ENCODE results near the gene KLHL29.

KLHL29 gene

DNA sequence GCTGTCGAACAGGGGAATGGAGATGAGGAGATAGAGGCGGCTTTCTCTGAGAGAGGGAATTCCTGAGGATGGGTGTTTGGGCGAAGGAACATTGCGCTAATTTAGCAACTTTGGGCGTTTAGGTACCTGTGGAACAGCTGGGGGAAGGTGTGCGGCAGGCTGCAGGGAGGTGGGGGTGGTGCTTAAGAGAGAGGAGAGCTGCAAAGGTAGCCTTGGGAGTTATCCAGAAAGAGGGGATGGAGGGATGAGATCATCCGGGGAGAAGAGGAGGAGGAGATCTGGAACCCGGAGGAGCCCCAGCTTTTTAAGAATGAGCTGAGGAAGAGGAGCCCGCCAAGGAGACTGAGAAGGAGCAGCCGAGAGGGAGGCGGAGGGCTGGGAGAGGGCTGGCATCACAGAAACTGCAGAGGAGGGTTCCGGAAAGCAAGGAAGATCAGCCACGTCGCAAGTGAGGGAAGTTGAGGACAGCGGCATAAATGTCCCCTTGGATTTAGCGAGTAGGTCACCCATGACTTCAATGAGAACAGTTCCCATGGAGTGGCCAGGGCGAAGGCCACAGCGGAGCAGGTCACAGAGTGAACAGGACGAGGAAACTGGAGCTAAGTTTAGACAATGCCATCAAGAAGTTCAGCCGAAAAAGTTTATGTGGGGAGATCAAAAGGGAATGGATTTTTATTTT, 174.7 kb downstream of the KLHL29 start:
- TF ChIP-seq POLR2A (IDR thresholded peaks at IDR 0.05; ENCODE audit: extremely low read depth, insufficient read length) (no peak), MAX (IDR thresholded peaks at IDR 0.05; ENCODE audit: low read depth, low read length) (no peak), CTCF (IDR thresholded peaks at IDR 0.05; ENCODE audit: low read depth, low read length) (no peak), MYC (IDR thresholded peaks at IDR 0.05; ENCODE audit: low read depth, low read length) (no peak)
- DNase-seq (ENCODE audit: low read depth), result no peak
- no peak overlapping the region for H3K4me3 ChIP-seq (ENCODE audit: low read depth, low read length)

- H3K4me3 ChIP-seq (ENCODE audit: low read depth, low read length), result no peak overlapping the region
- DNase-seq (ENCODE audit: low read depth), result no peak
- TF ChIP-seq CTCF (IDR thresholded peaks at IDR 0.05; ENCODE audit: low read depth, low read length) (no peak), MYC (IDR thresholded peaks at IDR 0.05; ENCODE audit: low read depth, low read length) (no peak), POLR2A (IDR thresholded peaks at IDR 0.05; ENCODE audit: extremely low read depth, insufficient read length) (no peak), MAX (IDR thresholded peaks at IDR 0.05; ENCODE audit: low read depth, low read length) (no peak)
Observed at GRCh38 chr2:23561088-23561487, 176.1 kb downstream of the KLHL29 start.

GRCh38 chr2:23561544-23561943, 176.6 kb downstream of the KLHL29 start:
- no peak overlapping the region for H3K4me3 ChIP-seq (ENCODE audit: low read depth, low read length)
- TF ChIP-seq POLR2A (IDR thresholded peaks at IDR 0.05; ENCODE audit: extremely low read depth, insufficient read length) (no peak), CTCF (IDR thresholded peaks at IDR 0.05; ENCODE audit: low read depth, low read length) (no peak), MYC (IDR thresholded peaks at IDR 0.05; ENCODE audit: low read depth, low read length) (no peak), MAX (IDR thresholded peaks at IDR 0.05; ENCODE audit: low read depth, low read length) (no peak)
- no peak for DNase-seq (ENCODE audit: low read depth)

- DNase-seq (ENCODE audit: low read depth), result no peak
- H3K4me3 ChIP-seq (ENCODE audit: low read depth, low read length), result no peak overlapping the region
- TF ChIP-seq CTCF (IDR thresholded peaks at IDR 0.05; ENCODE audit: low read depth, low read length) (no peak), POLR2A (IDR thresholded peaks at IDR 0.05; ENCODE audit: extremely low read depth, insufficient read length) (no peak)
Observed at GRCh38 chr2:23562143-23562542, 177.2 kb downstream of the KLHL29 start.

- no peak overlapping the region for H3K4me3 ChIP-seq (ENCODE audit: low read depth, low read length)
- DNase-seq (ENCODE audit: low read depth), result no peak
- TF ChIP-seq MAX (IDR thresholded peaks at IDR 0.05; ENCODE audit: low read depth, low read length) (no peak), POLR2A (IDR thresholded peaks at IDR 0.05; ENCODE audit: extremely low read depth, insufficient read length) (no peak)
Observed at GRCh38 chr2:23563151-23563550, 178.2 kb downstream of the KLHL29 start.

DNA sequence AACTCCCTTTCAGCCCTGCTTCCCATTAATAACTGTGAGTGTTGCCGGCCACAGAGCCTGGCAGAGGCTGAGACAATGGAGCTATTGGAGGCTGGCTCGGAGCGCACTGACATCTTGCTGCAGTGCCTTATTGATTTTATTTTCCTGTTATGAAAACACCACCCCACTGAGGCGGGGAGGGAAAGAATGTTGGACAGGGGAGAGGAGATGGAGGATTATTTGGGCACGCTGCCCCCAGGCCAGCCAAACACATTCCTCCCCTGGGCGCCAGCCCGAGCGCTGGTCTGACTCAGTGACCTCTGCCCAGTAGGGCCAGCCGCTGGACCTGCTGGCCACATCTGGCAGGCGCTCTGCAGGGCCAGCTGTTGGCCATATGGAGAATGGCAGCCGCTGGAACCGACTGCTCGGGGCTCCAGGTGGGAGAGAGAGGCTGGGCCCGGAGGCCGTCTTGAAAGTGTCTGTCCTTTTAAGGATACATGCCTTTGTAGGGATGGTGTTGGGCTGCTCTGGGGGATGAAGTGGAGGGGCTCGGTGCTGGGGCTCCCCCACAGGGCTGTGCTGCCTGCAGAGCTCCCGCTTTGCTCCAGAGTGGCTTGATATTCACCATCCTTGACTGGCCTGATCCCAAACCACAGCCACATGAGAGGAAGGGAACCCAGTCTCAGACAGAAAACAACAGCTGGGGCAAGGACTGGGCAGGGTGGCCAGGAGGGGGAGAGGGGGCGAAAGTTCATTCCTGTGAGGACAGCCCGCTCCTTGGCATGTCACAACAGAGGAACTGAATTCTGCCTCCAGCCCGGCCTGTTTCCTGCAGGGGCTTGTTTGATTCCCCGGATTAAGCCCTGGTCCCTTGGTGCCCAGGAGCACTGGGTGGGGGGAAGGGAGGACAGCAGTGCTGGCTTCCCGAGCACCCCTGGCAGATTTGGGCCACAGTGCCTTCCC, 179.0 kb downstream of the KLHL29 start:
- TF ChIP-seq MYC (IDR thresholded peaks at IDR 0.05; ENCODE audit: low read depth, low read length) (no peak), MAX (IDR thresholded peaks at IDR 0.05; ENCODE audit: low read depth, low read length) (no peak), POLR2A (IDR thresholded peaks at IDR 0.05; ENCODE audit: extremely low read depth, insufficient read length) (no peak), CTCF (IDR thresholded peaks at IDR 0.05; ENCODE audit: low read depth, low read length) (no peak)
- H3K4me3 ChIP-seq (ENCODE audit: low read depth, low read length), result no peak overlapping the region
- DNase-seq (ENCODE audit: low read depth), result no peak

Data from NB4 (cell line).